HG03520 (cell line): ENCODE results near the gene EIF3K.
"Not testable (repeated sequence)": the region's sequence is repeated elsewhere in the genome, so short reads cannot be mapped to it uniquely, and the experiment has no call there.

ENCODE experiments used
- ATAC-seq: cut with Tn5 transposase; IDR thresholded peaks from one replicate; pipeline ENCODE4 v1.9.1; 2021; ENCODE audit warnings: mild to moderate bottlenecking, moderate library complexity; ENCODE audit not compliant: unreplicated experiment

Gene EIF3K

GRCh38 chr19:38617764-38618589 lies 1.0 kb upstream of the EIF3K start, which contains the start of gene MAP4K1:
Gene MAP4K1 (minus strand): TSS chr19:38617953. CDS start chr19:38617895, 58 bp downstream.
- peak; percentile 43 for ATAC-seq

- ATAC-seq = no peak
Measured at GRCh38 chr19:38619361-38620174, 580 bp downstream of the EIF3K start.

- ATAC-seq = no peak
Measured at GRCh38 chr19:38624822-38625221, 5.8 kb downstream of the EIF3K start.

DNA sequence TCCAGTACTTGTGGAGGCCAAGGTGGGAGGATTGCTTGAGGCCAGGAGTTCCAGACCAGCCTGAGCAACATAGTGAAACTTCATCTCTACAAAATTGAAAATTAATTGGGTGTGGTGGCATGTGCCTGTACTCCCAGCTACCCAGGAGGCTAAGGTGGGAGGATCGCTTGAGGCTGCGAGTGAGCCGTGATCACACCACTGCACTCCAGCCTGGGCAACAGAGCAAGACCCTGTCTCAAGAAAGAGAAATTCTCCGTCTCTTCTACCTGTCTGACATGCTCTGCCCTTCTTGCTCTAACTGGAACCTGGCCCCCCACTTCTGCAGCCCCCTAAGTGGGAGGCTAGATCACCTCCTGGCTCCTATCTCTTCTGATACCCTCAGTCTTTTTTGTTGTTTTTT lies 7.4 kb downstream of the EIF3K start:
- no peak for ATAC-seq

DNA sequence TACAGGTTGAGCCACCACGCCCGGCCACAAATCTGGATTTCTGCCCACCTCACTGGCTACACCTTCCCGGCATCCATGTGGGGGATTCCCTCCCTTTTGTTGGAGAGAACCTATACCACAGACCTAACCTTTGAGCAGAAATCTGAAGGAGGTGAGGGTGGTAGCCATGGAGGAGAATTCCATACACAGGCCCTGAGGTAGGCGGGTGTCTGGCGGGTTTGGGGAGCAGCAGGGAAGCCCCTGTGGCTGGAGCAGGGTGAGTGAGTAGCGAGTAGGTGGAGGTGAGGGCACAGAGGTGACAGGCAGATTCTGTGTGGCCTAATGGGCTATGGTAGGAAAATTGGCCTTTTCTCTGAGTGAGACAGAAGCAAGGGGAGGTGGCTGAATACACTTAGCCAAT lies 10.6 kb downstream of the EIF3K start:
- no peak for ATAC-seq

GRCh38 chr19:38631301-38631700 lies 12.3 kb downstream of the EIF3K start:
- ATAC-seq = not testable (repeated sequence)

DNA sequence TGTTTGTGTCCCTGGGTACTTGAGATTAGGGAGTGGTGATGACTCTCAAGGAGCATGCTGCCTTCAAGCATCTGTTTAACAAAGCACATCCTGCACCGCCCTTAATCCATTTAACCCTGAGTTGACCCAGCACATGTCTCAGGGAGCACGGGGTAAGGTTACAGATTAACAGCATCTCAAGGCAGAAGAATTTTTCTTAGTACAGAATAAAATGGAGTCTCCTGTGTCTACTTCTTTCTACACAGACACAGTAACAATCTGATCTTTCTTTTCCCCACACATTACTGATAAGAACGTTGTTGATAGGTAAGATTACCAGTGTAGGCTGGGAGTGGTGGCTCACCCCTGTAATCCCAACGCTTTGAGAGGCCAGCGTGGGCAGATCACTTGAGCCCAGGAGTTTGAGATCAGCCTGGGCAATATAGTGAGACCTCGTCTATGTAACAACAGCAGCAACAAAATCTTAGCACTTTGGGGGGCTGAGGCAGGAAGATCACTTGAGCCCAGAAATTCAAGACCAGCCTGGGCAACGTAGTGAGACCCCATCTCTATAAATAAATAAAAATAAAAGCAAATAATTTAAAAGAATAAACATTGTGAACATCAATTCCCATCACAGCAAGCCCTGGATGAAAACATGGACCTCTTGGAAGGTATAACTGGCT lies 13.0 kb downstream of the EIF3K start:
- ATAC-seq = not testable (repeated sequence)

DNA sequence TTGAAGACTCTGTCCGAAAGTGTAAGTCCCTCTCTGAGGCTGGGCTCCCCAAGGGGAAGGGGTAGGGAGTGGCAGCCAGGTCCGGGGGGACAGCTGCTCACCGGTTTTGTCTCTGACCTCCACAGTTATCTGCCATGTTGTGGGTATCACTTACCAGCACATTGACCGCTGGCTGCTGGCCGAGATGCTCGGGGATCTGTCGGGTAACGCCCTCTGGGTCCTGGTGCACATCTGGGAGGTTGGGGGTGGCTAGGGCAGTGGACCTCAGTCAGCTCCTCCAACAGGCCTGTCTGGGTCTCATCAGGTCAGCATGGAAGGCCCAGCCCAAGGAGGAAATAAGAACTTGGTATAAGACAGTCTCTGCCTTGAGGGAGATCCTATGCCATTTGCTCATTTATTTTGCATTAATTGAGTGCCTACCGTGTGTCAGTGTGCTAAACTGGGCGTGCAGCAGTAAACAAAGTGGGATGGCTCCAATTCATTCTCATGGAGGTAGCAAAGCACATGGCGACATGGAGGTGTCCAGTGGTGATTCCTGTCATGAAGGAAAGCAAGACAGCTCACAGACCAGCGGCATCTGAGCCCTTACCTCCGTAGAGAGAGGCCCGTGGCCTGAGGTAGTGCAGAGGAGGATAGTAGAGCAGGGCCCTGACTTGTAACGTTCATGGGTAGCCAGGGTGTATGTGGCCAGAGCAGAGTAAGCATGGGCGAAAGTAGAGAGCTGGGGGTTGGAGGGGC lies 13.7 kb downstream of the EIF3K start:
- no peak for ATAC-seq

- no peak for ATAC-seq
Measured at GRCh38 chr19:38634757-38635482, 15.9 kb downstream of the EIF3K start.

DNA sequence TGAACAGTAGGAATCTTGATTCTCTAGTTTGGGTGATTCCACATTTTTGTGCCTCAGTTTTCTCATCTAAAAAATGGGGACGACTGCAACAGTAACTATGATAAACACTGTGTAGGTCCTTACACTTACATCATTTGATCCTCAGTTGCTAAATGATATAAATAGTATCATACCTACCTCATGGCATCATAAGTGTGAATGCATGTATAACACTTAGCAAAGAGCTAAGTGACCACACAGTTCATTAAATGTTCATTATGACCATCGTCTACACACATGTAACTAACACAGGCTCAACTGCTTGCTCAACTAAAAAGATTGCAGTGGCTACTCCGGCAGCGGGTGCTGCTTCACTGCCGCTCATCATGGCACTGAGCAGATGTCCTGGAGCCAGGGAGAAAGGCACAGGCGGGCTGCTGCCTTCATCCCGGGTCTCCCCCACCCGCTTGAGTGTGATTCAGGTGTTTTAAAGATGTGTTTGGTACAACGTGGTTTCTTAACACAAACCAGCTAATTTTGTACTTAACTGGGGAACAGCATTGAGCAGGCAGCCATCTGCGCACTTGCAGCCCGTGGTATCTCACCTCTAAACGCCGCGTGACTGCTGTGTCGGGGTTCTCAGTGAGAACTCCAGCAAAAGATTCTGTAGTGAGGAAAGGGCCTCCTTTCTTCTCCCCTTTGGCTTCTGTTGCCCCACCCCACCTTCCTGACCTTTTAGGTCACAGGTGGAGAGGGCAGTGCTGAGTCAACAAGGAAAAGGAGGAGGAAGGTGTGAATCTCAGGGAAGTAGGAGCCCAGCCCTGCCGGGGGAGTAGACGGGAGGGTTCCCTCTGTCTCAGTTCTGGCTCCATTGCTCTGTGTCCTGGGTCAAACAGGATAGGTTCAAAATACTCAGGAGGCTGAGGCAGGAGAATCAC lies 16.8 kb downstream of the EIF3K start:
- no peak for ATAC-seq

DNA sequence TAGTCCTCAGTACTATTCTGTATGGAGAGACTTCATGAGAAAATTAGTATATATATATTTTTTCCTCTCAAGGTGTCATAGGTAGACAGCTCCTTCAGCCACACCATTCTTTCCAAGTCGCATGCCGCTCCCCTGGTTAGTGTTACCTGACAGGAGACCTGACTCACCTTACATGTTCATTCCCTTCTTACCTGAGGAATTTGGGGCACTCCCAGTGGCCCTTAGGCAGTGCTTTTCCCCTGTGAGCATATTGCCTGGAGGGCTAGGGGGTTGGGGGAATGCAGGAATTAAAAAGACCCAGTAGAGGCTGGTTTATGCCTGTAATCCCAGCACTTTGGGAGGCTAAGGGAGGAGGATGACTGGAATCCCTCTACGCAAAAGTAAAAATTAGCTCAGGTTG lies 19.5 kb downstream of the EIF3K start:
- no peak for ATAC-seq

DNA sequence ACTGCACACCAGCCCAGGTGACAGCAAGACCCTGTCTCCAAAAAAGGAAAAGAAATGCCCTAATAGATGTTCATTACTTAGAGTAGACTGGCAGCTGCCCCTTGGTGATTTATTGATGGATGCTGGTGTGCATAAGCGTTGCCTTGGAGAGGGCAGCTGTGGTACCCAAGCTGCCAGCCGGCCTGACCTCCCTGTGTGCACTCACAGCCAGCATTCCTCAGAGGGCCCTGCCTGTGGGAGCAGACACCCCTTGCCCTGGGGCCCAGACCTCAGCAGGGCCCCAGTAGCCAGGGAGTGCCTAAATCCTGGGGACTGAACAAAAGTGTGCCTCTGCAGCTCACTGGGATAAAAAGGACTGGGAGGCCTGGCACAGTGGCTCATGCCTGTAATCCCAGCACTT lies 20.7 kb downstream of the EIF3K start:
- no peak for ATAC-seq

DNA sequence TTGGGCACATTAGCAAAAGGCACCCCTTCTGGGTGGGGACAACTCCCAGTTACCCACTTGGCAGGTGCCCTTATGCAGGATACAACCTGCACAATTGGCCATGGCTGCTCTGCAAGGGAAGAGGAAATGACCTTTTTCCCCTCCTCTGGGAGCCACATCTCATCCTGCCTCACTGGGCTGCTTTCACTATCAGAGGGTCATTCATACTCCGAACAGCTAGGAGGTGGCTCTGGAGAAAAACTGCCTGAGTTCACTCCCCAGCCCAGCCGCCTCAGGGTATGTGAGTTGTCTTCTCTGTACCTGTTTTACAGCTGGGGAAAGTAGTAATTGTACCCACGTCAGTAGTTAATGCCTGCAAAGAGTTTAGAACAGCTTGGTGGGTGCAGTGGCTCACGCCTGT lies 21.4 kb downstream of the EIF3K start:
- ATAC-seq = no peak

DNA sequence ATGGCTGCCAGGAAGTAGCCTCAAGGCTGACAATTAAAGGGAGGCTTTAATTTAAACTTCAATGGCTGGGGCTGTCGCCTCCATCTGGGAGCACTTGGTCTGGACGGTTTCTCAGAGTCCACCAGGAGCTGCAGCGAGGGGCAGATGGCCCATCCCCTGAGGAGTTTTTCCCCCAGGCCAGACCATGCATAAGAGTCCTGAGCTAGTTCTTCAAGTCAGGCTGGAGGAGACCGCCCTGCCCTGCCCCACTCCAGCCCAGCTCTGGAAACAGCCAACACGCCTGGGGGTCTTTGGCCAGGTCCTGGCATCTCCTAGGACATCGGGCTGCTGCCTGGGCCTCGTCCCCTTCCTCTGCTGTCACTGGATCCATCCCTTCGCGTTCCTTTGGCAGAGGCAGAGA lies 23.2 kb downstream of the EIF3K start:
- ATAC-seq = no peak

GRCh38 chr19:38644719-38645118 lies 25.7 kb downstream of the EIF3K start:
- ATAC-seq = no peak

GRCh38 chr19:38647368-38647965 lies 28.5 kb downstream of the EIF3K start, which contains the start of gene ACTN4:
Gene ACTN4 (plus strand): TSS chr19:38647649. CDS start chr19:38647746, 97 bp downstream.
- peak; percentile 76 for ATAC-seq

DNA sequence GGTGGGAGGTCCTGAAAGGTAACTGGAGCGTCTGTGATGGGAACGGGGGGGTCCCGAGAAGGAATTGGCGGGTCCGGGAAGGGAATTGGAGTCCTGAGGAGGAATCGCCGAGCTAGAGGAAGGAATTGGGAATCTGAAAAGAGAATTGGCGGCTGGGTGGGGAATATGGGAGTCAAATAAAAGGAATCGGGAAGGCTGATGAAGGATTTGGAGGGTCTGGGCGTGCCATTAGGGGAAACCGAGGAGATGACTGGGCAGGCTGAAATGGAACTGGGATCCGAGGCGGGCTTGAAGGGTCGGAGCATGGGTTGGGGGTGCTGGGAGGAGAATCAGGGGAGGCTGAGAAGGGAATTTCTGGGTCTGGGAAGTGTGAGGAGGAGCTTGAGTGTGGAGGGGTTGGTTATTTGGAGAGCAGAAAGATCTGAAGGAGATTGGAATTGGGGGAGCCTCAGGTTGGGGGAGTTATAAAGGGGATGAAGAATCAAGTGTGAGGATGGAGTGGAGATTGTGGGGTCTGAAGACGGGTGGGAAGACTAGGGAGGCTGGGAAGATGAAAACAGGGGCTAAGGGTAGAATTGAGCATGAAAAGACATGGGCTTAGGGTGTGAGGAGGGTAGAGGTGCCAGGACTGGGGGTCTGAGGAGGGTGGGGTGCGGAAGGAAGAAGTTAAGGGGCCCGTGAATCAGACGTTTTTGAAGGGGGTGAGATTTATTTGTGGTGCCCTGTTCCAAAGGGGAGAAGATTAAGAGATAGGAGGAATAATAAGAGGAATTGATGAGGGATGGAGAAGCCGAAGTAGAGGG lies 29.2 kb downstream of the EIF3K start:
- no peak for ATAC-seq
